Stimulated activated CD4-positive, alpha-beta T cell treated with anti-CD3 and anti-CD28 coated beads, Interleukin-4, amount 100 ng/mL, for 48 hours (primary cell): ENCODE data around the gene TBX5.

Experiments
- DNase-seq, 2 donors: peaks; one replicate each; pipeline ENCODE4 v3.0.0-alpha.2; 2020; ENCODE audit warnings: low read depth in 2 of 2

The TBX5 gene

GRCh38 chr12:114319422-114319821, 86.5 kb downstream of the TBX5 start:
- DNase-seq: no peak

DNA sequence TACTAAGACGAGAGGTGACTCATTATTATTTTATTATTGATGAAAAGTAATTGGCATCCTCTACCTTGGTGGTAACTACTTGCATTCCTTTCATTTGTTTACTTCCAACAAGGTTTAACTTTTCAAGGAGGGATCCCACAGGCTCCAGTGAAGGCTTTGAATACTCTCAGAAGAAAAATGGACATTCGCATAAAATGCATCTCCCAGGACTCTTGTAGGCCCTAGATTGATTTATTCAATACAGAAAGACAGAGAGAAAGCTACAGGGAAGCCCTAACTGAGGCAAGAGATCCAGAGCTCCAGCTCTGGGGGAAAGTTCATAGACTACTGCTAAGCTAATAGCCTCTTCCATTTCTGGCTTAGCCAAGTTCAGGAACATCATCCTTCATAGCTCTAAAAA, 87.0 kb downstream of the TBX5 start:
- no peak for DNase-seq

GRCh38 chr12:114316076-114316475, 89.9 kb downstream of the TBX5 start:
- no peak for DNase-seq

DNA sequence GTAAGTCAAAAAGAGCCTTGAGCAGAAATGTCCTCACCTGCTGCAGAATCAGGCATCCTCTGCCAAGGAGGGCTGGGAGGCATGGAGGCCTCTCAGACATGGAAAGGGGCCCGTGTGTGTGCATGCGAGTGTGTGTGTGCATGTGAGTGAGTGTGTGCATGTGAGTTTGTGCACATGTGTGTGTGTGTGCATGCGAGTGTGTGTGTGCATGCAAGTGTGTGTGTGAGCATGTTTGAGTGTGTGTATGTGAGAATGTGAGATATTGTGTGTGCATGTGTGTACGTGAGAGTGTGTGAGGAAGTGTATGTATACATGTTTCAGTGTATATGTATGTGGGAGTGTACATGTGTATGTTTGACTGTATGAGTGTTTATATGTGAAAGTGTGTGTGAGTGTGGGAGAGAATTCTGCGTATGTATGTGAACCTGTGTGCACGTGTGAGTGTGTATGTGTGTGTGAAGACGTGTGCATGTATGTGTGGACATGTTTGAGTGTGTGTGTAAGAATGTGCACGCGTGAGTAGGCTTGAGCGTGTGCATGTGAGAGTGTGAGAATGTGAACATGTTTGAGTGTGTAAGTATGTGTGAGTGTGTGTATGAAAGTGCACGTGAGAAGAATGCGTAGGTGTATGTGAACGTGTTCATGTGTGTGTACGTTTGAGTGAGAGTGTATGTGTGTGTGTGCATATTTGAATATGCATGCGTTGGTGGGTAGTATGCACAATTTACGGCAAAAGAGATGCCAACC, 90.8 kb downstream of the TBX5 start:
- no peak for DNase-seq

DNA sequence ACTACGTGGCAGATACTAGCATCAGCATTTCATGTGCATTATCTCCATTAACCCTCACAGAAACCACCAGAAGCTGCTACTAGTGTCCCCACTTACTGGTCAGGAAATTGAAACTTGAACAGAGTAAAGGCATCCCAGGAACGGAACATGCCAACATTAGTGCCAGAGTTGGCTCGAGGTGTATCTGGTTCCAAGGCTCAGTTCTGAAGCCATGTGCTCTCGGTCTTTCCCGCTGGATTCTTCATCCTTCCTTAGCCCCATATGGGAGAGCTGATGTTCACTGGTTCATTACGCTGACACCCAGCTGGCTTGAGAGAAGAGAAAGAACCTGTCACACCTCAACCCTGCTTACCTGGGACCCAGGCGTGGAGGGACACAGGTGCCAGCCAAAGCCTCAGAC, 91.5 kb downstream of the TBX5 start:
- no peak for DNase-seq

DNA sequence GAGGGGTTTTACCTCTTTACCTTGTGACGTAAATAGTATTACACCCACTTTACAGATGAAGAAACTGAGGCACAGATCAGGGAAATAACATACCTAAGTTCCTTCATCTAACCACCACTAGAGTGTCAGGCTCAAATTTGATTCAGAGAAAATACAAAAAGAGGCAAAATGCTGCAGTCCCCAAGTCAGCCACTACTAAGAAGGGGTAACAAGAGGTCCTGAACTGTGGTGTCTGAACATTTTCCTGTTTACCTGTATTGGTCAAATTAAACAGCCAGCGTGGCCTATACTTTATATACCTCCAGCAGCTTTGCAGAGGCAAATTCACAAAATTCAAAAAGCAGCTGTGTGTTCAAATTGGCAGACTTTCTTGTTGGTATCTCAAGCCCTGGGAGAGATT, 92.0 kb downstream of the TBX5 start:
- DNase-seq: no peak

DNA sequence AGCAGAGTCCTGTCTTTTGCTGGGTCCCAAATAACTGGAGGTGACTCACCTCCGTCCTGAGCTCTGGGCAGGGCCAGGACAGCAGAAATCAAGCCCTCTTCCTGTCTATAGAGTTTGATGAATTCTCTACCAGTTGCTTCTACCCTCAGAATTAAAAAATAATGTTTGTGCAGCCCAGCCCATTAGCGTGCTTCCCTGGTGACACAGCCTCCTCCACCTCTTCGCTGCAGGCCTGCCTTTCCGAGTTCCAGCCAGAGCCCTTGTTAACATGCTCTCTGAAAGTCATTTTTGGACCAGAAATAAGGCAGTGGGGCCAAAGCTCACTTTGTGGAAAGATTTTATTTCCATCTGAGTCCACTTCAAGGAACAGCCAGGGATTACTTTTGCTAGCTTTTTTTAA, 94.0 kb downstream of the TBX5 start:
- DNase-seq: no peak

DNA sequence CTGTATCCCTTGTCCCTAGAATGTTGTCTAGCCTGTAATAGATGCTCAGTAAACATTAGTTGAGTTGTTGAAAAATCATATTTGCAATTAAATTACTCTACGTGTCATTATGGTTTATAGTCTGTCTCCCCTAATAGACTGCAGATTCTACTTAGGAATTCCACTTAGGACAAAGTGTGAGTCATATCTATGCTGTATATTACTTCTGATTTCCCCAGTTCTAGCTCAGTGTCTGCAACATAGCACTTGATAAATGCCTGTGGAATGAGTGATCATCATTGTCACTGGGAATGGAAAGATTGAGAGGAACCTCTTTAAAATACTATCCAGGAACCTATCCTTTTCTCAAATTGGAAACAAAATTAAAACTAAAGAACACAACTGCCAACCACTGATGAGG, 99.3 kb downstream of the TBX5 start:
- no peak for DNase-seq

DNA sequence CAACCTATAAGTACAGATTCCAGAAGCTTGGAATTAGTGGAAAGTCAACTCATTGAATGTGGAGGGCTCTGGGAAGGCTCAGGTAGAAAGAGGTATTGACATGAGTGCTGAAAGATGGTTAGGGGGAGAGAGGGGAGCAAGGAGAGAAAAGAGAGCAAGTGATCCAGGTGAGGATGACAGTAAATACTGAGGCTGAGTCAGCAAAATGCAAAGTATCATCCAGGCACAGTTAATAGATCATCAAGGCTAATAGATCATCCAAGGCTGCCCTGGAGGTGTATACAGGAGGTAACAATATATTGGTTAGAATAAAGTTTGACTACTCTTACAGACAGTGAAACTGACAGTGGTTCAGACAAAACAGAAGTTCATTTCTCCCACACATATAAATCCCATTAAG, 100.5 kb downstream of the TBX5 start:
- DNase-seq: no peak
